Globus pallidus (tissue), 1 donor: ENCODE results near the gene MARVELD3.

Experiments
- DNase-seq: peaks from one replicate; pipeline ENCODE4 v3.0.0-alpha.2; 2015; ENCODE audit warnings: low spot score

Gene MARVELD3

DNA sequence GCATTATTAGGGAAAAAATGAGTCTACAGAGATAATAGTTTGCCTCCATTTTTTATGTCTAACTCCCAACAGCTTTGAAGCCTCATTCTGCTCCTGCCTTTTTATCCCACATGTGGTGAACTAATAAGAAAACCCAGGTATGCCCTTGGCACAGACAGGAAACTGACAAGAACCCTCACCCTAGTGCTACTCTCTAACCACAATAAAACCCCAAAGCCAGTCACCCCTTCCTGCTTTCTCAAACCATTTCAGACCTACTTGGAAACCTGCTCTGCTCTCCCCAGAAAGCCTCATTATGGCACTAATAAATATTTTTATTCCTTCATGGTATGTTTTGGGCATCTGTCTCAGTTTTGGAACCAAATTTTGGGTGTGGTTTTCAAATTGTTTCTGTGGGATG lies 3.9 kb upstream of the MARVELD3 start:
- DNase-seq, result no peak

DNA sequence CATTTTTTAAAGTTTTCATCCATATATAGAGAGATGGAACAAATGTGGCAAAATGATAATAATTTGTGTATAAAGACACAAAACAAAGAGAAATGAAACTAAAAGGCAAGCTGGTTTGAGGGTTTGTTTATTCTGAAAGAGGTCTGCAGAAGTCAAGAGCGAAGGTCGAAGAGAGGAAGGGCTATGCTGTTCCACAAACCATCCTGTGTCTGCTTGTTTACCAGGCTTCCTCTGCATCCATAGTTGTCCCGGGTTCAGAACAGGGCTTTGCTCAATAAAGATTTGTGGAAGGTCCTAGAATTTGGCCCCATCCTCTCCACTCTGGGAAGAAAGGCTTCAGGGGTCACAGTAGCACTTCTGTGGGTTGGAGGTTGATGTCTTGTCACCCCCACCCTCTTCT lies 2.4 kb upstream of the MARVELD3 start:
- no peak for DNase-seq

DNA sequence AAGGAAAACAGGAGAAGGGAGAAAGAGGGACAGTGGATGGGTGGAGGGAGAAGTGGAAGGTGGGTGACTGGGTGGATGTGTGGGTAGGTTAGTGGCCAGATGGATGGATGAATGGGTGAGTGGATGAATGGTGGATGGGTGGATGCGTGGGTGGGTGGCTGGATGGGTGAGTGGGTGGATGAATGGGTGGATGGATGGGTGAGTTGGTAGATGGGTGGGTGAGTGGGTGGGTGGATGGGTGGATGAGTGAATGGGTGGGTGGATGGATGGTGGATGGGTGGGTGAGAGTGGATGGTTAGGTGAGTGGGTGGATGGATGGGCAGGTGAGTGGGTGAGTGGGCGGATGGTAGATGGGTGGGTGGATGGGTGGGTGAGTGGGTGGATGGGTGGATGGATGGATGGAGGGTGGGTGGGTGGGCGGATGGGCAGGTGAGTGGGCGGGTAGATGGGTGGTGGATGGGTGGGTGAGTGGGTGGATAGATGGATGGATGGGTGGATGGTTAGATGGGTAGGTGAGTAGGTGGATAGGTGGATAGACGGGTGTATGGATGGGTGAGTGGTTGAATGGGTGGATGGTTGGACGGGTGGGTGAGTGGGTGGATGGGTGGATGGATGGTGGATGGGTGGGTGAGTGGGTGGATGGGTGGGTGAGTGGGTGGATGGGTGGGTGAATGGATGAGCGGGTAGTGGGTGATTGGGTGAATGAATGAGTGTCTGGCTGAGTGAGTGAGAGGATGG lies 702 bp upstream of the MARVELD3 start:
- DNase-seq, result no peak

DNA sequence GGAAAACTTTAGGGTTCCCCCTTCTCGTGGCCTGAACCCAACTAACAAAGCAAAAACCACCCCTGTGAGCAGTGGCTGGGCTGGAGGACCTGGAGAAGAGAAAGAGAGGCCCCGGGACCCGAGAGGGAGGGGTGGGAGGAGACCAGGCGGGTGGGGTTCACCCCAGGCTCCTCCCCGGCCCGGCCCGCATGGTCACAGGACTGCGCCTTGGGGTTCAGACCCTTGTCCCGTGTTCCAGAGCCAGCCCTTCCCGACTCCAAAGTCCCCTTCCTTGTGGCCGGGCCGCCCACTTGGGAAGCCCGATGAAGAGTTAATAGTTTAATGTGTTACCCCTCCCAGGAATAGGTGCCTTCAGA lies 852 bp downstream of the MARVELD3 start:
- no peak for DNase-seq

DNA sequence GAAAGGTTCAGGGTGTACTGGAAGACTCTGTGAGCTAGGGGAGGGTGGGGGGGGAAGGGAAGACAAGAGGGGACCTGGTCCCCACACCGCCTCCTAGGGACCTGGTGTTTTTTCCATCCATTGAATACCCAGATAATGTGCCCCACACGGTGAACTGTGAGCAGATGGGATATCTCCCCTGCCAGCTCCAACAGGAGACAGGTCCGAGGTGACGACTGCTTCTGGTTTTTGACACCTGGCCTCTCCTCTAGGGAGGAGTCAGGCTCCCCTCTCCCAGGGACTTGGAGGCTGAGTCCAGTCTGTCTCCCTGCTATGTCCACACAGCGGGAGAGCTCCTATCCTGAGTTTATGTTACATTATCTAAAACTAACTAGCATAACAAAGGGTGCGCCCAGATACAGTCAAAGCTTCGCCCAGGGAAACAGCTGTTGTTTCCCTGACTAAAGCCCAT lies 1.8 kb downstream of the MARVELD3 start:
- no peak for DNase-seq

DNA sequence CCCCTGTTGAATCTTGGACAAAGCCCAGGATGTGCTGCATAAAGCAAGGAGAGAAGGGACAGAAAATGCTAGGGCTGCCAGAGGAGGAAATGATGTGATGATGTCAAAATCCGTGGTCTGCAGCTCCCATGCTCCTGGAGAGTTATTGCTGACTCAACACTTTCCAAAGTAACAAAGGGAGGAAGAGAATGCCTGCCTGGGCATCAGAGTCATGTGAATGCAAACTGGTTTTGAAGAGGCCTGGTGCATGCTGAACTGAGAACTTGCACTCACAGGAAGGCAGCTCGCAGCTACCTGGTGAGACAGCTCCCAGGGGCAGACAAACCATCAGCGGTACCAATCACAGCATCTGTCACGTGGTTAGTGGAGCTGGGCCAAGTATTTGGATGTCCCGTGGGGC lies 2.8 kb downstream of the MARVELD3 start:
- no peak for DNase-seq

DNA sequence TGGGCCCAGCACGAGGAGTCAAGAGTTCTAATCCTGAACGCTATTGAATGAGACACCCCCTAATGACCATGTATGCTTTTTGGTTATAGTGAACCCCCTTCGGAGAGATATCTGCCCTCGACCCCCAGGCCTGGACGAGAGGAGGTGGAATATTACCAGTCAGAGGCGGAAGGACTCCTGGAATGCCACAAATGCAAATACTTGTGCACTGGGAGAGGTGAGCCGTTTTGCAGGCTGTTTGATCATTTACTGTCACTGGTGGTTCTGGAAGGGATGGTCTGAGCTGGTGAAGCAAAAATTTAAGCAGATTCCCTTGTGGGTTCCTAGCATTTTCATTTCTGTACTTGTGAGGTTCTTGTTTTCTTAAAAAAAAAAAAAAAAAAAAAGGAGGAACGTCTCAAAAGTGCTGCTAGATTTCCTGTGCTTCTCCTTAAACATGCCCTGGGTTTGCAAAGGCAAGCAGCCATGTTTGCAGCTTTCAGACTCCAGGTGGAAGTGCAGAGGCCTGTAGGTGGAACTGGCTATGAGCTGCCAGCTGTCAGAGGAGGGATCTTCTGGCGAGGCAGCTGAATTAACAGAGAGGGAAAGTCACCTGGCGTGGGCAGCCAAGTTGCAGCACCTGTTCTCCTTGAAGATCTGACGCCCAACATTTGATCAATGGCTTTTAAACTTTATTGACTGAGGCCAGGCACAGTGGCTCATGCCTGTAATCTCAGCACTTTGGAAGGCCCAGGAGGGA lies 3.5 kb downstream of the MARVELD3 start:
- DNase-seq, result no peak

DNA sequence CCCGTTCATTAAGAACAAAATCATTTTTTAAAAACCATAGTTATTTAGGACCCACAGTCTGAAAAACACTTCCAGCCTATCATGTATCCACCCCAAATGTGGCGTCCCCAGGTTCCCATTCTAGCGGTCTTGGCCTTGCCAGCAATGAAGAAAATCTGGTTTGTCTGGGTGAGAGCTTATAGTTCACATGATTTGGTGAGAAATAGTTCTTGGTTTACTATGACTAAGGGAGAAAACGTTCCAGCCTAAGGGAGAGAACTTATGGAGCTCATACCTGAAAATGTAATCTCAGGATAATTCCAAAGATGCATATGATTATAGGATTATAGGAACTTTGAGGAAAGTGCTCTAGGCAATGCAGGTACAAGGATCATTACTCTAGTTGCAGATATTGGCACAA lies 4.8 kb downstream of the MARVELD3 start:
- DNase-seq, result no peak

DNA sequence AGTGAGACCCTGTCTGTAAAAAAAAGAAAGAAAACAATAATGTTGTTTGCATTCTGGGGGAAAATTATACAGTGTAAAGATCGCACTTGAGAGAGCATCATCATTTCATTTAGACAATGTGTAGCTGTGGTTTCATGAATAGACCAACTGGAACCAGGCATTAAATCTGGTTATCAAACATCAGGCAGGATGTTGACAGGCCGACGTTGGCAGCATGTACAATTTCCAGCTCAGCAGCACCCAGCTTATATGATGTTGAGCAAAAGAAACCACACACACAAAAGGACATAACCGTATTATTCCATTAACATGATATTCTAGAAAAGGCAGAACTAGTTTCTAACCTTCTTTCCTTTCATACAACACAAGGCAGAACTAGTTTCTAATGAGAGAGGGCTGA lies 5.8 kb downstream of the MARVELD3 start:
- DNase-seq, result no peak

DNA sequence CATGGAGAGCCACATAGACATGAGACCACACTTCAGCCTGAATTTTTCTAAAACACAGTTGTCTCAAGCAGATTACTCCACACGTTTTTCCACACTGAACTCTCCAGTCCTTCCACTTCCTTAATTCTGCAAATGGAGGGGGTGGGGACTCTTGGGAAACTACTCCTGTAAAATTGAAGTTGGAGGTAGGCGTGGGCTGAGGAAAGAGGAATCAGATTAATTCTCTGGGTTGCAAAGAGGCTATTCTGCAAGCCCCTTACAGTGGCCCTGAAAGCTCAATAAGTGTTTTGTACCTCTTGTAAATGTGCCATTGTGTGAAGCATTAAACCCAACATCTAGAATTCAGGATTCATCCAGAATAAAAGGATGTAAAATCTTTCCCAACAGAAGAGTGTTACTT lies 9.6 kb downstream of the MARVELD3 start:
- peak; percentile 4 for DNase-seq

DNA sequence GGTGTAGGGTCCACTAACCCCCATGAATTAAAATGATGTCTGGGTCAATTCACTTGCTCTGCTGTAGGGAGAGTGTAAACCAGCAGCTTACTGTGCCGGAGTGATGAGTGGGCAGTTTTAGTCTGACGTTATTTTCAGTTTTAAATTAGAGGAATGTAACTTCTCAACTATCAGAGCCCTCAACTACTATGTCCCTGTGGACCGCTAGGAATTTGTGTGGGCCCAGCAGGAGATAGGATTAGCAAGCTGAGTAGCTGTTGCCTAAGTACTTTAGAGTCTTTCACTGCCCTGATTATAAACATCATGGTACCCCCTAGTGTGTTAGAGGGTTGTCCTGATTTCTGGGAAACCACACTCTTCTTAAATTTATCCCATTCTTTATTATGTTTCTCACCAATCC lies 11.4 kb downstream of the MARVELD3 start:
- DNase-seq, result no peak

DNA sequence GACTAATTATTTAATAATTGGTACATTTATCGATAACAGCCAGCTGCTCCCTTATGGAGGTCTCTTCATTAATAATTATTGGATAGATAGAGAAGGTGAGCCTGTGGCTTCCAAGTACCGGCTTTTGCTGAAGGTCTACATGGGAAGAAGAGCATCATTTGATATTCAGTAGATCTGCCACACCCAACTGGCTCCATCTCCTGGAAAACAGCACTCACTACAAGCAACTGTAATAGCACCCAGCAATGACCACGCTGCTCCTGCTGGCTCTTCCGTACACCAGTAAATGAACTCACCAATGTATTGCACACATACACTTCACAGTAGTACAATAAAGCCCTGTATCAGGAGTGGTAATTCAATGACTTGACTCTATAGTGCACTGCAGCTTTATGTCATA lies 19.5 kb downstream of the MARVELD3 start:
- peak; percentile 10 for DNase-seq

DNA sequence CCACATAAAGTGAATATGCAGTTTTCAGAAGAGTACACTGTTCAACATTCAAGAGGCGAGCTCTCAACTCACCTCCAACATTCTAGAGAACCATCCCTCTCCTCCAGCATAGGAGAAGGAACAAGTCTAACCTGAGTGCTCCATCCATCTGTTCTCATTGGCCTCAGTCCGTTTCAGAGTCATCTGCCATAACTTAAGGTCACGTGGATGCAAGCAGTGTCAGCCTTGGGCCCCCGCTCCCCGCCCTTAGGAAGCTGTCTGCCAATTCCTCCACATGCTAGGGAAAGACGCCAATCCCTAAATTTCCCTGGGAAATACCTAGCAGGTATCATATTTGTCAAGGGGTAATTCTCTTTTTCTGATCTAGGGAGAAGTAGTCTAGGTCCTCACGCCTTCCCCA lies 21.4 kb downstream of the MARVELD3 start:
- DNase-seq, result no peak

DNA sequence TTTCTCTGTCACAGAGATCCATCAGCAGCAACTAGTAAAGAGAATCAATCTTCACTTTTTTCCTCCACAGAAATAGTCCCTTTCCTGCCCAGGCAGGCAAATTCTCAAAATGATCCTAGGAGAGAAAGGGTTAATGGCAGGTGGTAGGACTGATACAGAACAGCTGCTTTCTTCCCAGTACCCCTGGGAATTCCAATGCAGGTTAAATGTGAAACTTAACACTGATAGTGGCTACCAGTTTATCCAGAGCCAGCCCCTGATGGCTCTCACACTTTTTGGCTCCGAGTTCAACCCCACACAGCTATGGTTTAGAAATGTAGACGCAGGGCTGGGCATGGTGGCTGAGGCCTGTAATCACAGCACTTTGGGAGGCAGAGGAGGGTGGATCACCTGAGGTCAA lies 22.2 kb downstream of the MARVELD3 start:
- no peak for DNase-seq

DNA sequence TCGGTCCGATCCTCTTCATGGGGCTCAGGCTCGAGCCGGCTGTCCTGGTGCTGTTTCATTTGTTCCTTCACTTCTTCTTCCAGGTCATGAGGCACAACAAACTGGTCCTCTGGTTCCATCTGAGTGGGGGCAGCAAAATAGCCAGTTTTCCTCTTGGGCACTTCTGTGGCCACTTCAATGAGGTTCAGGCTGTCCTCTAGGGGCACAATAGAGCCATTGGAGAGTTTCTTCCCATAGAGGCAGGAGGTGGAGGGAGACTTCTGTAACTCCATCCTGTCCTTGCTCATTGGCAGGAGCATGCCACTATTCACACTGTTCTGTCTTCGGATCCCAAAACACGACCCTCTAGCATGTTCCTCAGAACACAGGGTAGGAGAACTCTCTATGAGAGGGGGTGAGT lies 22.9 kb downstream of the MARVELD3 start:
- DNase-seq, result no peak

DNA sequence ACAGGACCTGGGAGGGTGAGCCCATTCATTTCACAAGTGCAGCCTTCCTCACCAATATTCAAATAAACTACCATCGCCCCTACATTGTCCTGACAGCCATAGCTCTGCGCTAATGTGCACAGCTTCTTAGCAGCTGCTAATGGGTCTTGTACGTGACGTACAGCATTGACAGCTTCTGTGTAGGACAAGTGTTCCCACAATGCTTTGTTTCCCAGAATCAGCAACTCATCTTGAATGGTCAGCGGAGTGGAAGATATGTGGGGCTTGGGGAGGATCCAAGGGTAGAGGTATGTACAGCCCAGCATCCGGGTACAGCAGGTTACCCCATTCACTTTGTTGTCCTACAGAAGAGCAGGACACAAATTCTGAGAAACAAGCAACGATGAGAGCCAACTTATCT lies 23.7 kb downstream of the MARVELD3 start:
- no peak for DNase-seq

DNA sequence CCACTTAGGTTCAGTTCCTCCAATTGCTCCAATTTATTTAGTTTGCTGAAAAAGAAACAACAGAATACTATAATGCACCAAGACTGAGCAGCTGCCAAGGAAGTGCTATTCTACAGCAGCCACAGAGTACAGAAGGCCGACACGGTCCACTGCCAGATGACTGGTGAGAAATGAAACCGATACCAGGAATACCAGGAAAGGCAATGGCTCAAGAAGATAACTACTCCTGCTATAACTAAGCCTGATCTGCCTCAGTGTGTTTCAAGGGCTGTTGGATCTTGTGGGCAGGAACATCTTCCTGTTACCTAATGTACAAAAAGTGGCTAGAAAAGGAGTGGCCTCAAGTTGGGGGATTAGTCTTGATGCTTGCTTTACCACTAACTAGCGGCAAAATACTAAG lies 32.8 kb downstream of the MARVELD3 start:
- DNase-seq, result no peak

DNA sequence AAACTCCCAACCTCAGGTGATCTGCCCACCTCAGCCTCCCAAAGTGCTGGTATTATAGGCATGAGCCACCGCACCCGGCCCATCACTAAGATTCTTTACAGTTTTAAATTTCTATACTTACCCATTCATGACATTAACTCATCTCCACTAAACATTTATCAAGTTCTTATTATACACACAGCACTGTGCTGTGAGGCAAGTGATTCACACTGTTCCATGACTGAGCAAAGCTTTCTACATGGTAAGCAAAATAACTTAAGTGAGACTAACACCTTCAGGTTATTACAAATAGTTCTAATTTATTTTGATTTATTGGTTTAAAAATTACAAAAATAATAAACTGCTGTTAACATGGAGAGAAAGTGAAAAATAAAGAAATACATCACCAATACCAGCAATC lies 33.5 kb downstream of the MARVELD3 start:
- no peak for DNase-seq

DNA sequence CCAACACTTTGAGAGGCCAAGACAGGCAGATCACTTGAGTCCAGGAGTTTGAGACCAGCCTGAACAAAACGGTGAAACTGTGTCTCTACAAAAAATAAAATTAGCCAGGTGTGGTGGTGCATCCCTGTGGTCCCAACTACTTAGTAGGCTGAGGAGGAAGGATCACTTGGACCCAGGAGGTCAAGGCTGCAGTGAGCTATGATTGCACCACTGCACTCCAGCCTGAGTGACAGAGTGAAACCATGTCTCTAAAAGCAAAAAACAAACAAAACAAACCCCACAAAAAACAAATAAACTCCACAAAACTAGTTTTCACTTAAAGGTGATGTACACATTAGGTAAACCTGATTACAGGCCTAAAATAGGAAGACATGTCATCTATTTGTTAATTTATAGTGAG lies 40.3 kb downstream of the MARVELD3 start:
- DNase-seq, result no peak

DNA sequence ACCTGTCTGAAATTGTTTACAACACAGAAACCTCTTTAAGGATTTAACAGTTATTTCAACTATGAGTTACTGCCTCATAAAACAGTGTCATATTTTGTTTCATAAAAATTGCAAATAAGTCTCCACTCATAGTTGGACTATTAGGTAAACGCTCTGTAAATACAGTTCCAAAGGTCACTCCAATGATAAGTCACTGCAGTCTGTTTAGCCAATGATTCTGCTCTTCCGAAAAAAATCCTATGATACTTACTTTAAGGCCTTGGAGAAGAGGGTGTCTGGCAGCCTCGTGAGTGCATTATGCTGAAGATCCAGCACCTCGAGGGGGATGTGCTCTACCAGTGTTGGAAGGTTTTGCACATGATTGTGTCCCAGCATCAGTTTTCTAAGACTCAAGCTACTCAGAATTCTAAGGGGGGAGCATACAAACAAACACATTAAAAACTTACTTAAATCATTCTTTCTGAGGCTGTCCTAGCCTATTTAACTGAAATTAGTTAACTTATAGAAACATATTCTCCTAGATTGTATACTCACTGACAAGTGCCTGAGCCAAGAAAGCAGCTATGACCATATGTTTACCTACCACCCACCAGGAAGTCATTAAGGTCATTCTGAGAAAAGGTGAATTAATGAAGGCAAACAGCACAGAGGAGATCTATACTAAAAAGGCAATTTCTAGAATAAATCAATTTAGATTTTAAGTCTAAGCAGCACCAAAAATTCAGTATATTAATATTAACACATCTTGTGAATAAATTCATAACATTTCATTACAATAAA lies 41.1 kb downstream of the MARVELD3 start:
- no peak for DNase-seq

DNA sequence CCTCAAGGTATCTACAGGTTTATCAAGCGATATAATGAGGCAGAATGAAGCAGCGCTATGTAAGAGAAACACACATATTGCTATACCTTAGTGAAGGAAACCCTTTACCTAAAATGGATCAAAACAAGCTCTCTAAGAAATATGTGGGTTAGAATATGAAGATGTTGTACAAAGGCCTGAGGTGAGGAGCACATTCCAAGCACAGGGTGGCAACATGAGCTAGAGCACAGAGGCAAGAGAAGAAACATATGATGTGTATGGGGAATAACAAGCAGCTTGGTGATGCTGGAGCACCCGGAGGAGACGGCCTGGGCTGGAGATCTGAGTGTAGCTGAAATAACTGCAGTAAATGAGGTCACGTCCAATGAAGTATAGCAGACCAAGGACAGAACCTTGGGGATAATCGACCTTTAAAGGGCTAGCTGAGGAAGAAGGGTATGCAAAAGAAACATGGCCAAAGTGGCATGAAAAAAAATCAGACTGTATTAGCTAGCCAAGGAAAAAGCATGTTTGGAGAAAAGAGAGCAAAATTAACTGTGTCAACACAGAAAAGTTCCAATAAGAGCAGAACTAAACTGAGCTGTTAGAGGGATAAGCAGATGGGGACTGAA lies 44.0 kb downstream of the MARVELD3 start:
- no peak for DNase-seq

DNA sequence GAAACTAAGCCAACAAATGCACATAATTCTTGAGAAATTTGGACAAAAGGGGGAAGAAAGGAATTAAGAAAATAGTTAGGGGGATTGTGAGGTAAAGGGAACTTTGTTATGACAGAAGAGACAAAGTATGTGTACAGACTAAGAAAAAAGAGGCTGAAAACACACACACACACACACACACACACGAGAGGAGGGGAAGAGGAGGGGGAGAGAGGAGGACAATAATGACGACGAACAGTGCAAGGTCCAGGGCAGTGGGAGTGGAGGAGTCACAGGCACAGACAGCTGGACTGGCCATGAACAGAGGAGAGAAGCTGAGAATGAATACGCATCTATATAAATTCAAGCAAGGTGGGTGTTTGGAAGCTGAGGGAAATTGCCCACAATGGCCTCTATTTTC lies 44.6 kb downstream of the MARVELD3 start:
- no peak for DNase-seq

DNA sequence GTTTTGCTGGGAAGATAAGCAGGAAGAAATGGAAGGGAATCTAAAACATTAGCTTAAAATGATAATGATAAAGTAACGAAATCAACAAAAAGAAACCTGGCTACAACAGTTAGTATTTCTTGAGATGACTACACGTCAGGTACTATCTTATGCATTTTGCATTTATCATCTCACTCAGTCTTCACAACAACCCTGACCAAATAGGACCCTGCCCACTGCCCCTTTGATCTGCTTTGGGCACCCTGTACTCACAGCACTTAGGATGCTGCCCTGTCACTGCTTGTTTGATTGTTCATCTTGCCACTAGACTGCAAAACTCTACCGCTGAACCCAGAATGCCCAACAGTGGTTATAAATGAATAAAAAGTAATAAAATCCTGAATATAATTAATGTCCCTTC lies 45.2 kb downstream of the MARVELD3 start:
- no peak for DNase-seq
